K562 (cell line): ENCODE results near the gene RBKS. TPM values are rescaled to one million over a fixed set of nuclear protein-coding genes. Genes with fewer than 3 reads are reported as not detected.
A peak's percentile ranks its signal among the peaks of the same experiment; 100 is the strongest.

Experiments
- ATAC-seq: fragments of 200-7000 bp; cut with Tn5 transposase; 3 replicates; pipeline ENCODE4 v1.9.1; 2020; ENCODE audit warnings: moderate library complexity
- BruUV-seq: library from RNA; stranded (reverse); fragments of 400-500 nt; replicated peaks from 2 replicates; lab custom pipeline; 2021; lab: Mats Ljungman, UMichigan
- CTCF ChIA-PET: fragments of 300-600 bp; formaldehyde crosslinking; extraction: SDS; loops from one replicate; lab custom pipeline; 2021; ENCODE audit warnings: low intra/inter-chr PET ratio; lab: Yijun Ruan, JAX
- POLR2A ChIA-PET: fragments of 300-600, 350-650 bp; sonication (Branson Sonifier 250); formaldehyde crosslinking; extraction: SDS; loops from one replicate; lab custom pipeline; 2021; ENCODE audit warnings: antibody characterized with exemption, inconsistent platforms; lab: Yijun Ruan, JAX
- DNase-seq, 4 experiments: peaks; one replicate each; pipeline versions ENCODE4 v3.0.0 to v3.0.0-alpha.2; 2011 to 2018; ENCODE audit warnings: low spot score in 3 of 4, mixed read lengths in 3 of 4; ENCODE audit errors: extremely low read depth in 1 of 4
- FAIRE-seq: peaks from 2 replicates; lab custom pipeline; 2011; peaks lifted over from hg19 to GRCh38; lab: Jason Lieb, UNC
- H2AFZ ChIP-seq: 2 replicates; pipeline ENCODE4 v1.6.0; 2011; ENCODE audit warnings: low read depth, low read length, control low read depth, inconsistent platforms
- H3K27ac ChIP-seq: fragments of 200-600 bp; 3 replicates; pipeline ENCODE4 v1.8.0; 2011; ENCODE audit warnings: low read depth, mild to moderate bottlenecking, control low read depth, inconsistent platforms, low read length, moderate library complexity, mixed read lengths; ENCODE audit errors: extremely low read depth
- H3K27me3 ChIP-seq, 2 experiments: fragments of 300-600 bp in 1 of 2; 2 replicates in 1 of 2; 3 replicates in 1 of 2; pipeline versions ENCODE4 v1.6.0 to v1.8.0; 2011; ENCODE audit warnings: inconsistent platforms in 2 of 2, low read length in 2 of 2, mild to moderate bottlenecking in 1 of 2, mixed read lengths in 1 of 2, moderate library complexity in 1 of 2; ENCODE audit not compliant: control insufficient read depth in 2 of 2, insufficient read depth in 2 of 2
- H3K36me3 ChIP-seq: fragments of 300-600 bp; 3 replicates; pipeline ENCODE4 v1.8.0; 2011; ENCODE audit warnings: mild to moderate bottlenecking, low read length, inconsistent platforms; ENCODE audit not compliant: control insufficient read depth, insufficient read depth
- H3K4me1 ChIP-seq, 2 experiments: fragments of 200-600 bp in 1 of 2; replicated peaks in 1 of 2; 2 replicates in 1 of 2; 3 replicates in 1 of 2; pipeline versions ENCODE4 v1.5.1 to v1.8.0; 2011; ENCODE audit warnings: inconsistent platforms in 2 of 2, low read length in 2 of 2, mild to moderate bottlenecking in 1 of 2, mixed read lengths in 1 of 2, moderate library complexity in 1 of 2; ENCODE audit not compliant: control insufficient read depth in 2 of 2, insufficient read depth in 2 of 2
- H3K4me2 ChIP-seq: 2 replicates; pipeline ENCODE4 v1.6.1; 2011; ENCODE audit warnings: low read length, control low read depth, inconsistent platforms, mixed read lengths; ENCODE audit not compliant: insufficient read depth
- H3K4me3 ChIP-seq: fragments of 200-600 bp; sonication (generic), shearing (Covaris generic); 2 replicates; pipeline ENCODE4 v1.5.1; 2016; ENCODE audit warnings: control low read depth, inconsistent platforms
- H3K79me2 ChIP-seq: fragments of 200-600 bp; 3 replicates; pipeline ENCODE4 v1.8.0; 2011; ENCODE audit warnings: low read length, inconsistent platforms; ENCODE audit not compliant: control insufficient read depth, insufficient read depth
- H3K9ac ChIP-seq, 2 experiments: 2 replicates each; pipeline versions ENCODE4 v1.6.0 to v1.6.1; 2011; ENCODE audit warnings: low read depth in 2 of 2, low read length in 2 of 2, control low read depth in 1 of 2, inconsistent platforms in 1 of 2, mild to moderate bottlenecking in 1 of 2, mixed read lengths in 1 of 2; ENCODE audit not compliant: insufficient read depth in 1 of 2
- H3K9me1 ChIP-seq: one replicate; pipeline ENCODE4 v1.6.0; 2011; ENCODE audit warnings: inconsistent platforms, mild to moderate bottlenecking, low read length, moderate library complexity; ENCODE audit not compliant: control insufficient read depth, insufficient read depth
- H3K9me3 ChIP-seq: replicated peaks from 2 replicates; pipeline ENCODE4 v1.5.1; 2011; ENCODE audit warnings: low read depth, low read length, inconsistent platforms; ENCODE audit not compliant: control insufficient read depth, insufficient read depth
- H4K20me1 ChIP-seq: replicated peaks from 2 replicates; pipeline ENCODE4 v1.6.1; 2011; ENCODE audit warnings: low read length, inconsistent platforms, mixed read lengths; ENCODE audit not compliant: control insufficient read depth, insufficient read depth
- CTBP1 ChIP-seq: fragments of 450-650 bp; IDR thresholded peaks from 2 replicates; pipeline ENCODE4 v1.6.1; 2016; ENCODE audit warnings: borderline replicate concordance
- FOXK2 ChIP-seq, 2 experiments: fragments of 450-650 bp; IDR thresholded peaks in 1 of 2; conservative IDR thresholded peaks in 1 of 2; 2 replicates each; pipeline ENCODE4 v1.6.1; 2016; ENCODE audit warnings: low read depth in 2 of 2, mild to moderate bottlenecking in 1 of 2
- RFX1 ChIP-seq: fragments of 450-650 bp; IDR thresholded peaks from 2 replicates; pipeline ENCODE4 v1.6.1; 2016; ENCODE audit warnings: mild to moderate bottlenecking, moderate library complexity
- SPI1 ChIP-seq: IDR thresholded peaks from 2 replicates; pipeline ENCODE4 v1.6.1; 2011; ENCODE audit warnings: low read depth, low read length, control low read depth, borderline replicate concordance
- ZBTB7A ChIP-seq: IDR thresholded peaks from 2 replicates; pipeline ENCODE4 v1.6.1; 2011; ENCODE audit warnings: low read depth, mild to moderate bottlenecking, low read length, moderate library complexity, borderline replicate concordance; ENCODE audit not compliant: control insufficient read depth
- ZNF318 ChIP-seq, 2 experiments: fragments of 450-650 bp; IDR thresholded peaks; 2 replicates each; pipeline ENCODE4 v1.6.1; 2016; ENCODE audit warnings: mild to moderate bottlenecking in 2 of 2, borderline replicate concordance in 1 of 2, low read depth in 1 of 2, moderate library complexity in 1 of 2
- WGBS: fragments of 100-300 bp; shearing (Covaris generic); methylation state at CpG from one replicate; pipeline ENCODE4 v1.1.6; 2016; ENCODE audit warnings: low coverage, mixed read lengths; ENCODE audit not compliant: insufficient coverage; ENCODE audit errors: missing lambda C conversion rate; 5-methylcytosine and 5-hydroxymethylcytosine counted together
- in situ Hi-C: fragments of 300-500 bp; cut with MboI; formaldehyde crosslinking; loops from 4 replicates; pipeline ENCODE4 v1.15.0; 2018; ENCODE audit warnings: inconsistent platforms, mixed read lengths
- intact Hi-C: fragments of 100-400 bp; cut with micrococcal nuclease; formaldehyde crosslinking; loops from 2 replicates; pipeline ENCODE4 v1.14.2; 2022
- polyA plus RNA-seq, 8 experiments: library from polyadenylated mRNA; depleted of rRNA in 4 of 8; stranded (reverse) in 5 of 8; unstranded in 3 of 8; fragments of >200 nt; fragmentation: Nextera tagmentation in 2 of 8; fragmentation: Illumina TruSeq in 1 of 8; extraction: Ambion mirVana in 2 of 8; extraction: Trizol in 1 of 8; gene quantifications; 2 replicates each; pipeline versions ENCODE4 v1.2.1 to v1.2.3, GENCODE V29; 2011 to 2014; ENCODE audit warnings: inconsistent platforms in 1 of 8, missing spikeins in 1 of 8
- total RNA-seq, 7 experiments: library from RNA; depleted of rRNA in 6 of 7; stranded (reverse); fragments of >200 nt in 6 of 7; fragmentation: Illumina TruSeq in 2 of 7; extraction: Trizol in 2 of 7; gene quantifications; 2 replicates each; pipeline versions ENCODE4 v1.2.1 to v1.2.3, GENCODE V29; 2011 to 2021; ENCODE audit warnings: low replicate concordance in 1 of 7

The RBKS gene
- total and polyA plus RNA-seq, 9 of the 15 experiments (the other 6 are each of a cell fraction or from before 2014, with no cell fraction given): 0.06 to 0.39 (median 0.19) TPM

GRCh38 chr2:27766287-27766661 is 123.9 kb downstream of the RBKS start:
- CTCF ChIA-PET: no interaction called here

More at GRCh38 chr2:27766287-27766661, 123.9 kb downstream of the RBKS start:
- in situ Hi-C loops: no loop called here
- FAIRE-seq: no peak
- TF ChIP-seq RFX1 (no peak), ZNF318 (IDR thresholded peaks at IDR 0.05; ENCODE audit: borderline replicate concordance in 1 of 2, low read depth in 1 of 2) (no peak), FOXK2 (conservative IDR thresholded peaks at IDR 0.05 in 1 of 2, IDR thresholded peaks at IDR 0.05 in 1 of 2; ENCODE audit: low read depth in 2 of 2) (0 out of 4 replicates have a peak, but pooled peaks of 1 of the 2 experiments have one; percentile 16), CTBP1 (0 out of 2 replicates have a peak, but pooled peaks have one; percentile 4), SPI1 (peak; percentile 78), ZBTB7A (no peak)
- Histone ChIP-seq H3K4me1 (peaks cover 9 to 11% of the 10 kb centered on the region in 2 experiments; a peak in 4 of 5 replicates), H3K79me2 (no peaks in the 10 kb centered on the region), H3K4me2 (peak overlapping the region; percentile 77), H4K20me1 (no peaks in the 10 kb centered on the region), H3K9ac (no peak overlapping the region; a peak in 1 of 4 replicates), H3K27me3 (peaks cover 0 to 10% of the 10 kb centered on the region in 2 experiments; a peak in 2 of 5 replicates), H3K9me1 (no peaks in the 10 kb centered on the region), H3K9me3 (no peaks in the 10 kb centered on the region), H3K27ac (no peak overlapping the region), H3K4me3 (no peak overlapping the region), H2AFZ (peak overlapping the region; percentile 99), H3K36me3 (no peaks in the 10 kb centered on the region)
- no peak for DNase-seq
- no TSS peak for BruUV-seq
- WGBS: 71% methylated on average over 2 of the region's 2 CpGs
- ATAC-seq: no peak
- intact Hi-C loops: no loop called here
- POLR2A ChIA-PET: interaction anchor here (0.6 kb wide), 1 partner anchor 181 kb away, joined by 3 read pairs; no protein-coding TSS in a partner anchor
